HS-5 (cell line): ENCODE results near the gene ACP7.
"Not testable (repeated sequence)": the region's sequence is repeated elsewhere in the genome, so short reads cannot be mapped to it uniquely, and the experiment has no call there.

Experiments used
- DNase-seq: peaks from one replicate; pipeline ENCODE4 v3.0.0-alpha.2; 2012; ENCODE audit warnings: low read depth

Gene ACP7

DNA sequence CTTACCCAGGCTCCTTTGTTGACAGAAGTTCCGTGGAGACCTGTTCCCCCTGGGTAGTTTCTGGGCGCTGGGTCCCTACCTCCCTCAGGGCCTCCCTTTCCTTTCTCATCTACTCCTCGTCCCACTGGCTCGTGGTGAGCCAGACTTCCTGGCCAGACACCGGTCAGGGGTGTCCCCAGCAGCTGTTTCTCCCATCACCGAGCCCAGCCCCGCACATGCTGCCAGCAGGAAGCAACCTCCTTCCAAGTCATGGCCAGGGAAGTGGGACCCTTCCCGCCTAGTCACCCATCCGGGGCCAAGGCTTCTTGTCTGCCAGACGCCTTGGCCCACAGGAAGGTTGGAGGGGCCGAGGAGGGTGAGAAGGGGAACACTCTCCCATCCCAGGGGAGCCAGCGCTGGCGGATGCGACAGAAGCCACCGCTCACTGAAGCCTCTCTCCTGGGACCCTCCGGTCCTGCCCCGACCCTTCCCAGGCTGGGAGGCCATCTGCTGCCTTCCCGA, 47.1 kb downstream of the ACP7 start:
- no peak for DNase-seq

DNA sequence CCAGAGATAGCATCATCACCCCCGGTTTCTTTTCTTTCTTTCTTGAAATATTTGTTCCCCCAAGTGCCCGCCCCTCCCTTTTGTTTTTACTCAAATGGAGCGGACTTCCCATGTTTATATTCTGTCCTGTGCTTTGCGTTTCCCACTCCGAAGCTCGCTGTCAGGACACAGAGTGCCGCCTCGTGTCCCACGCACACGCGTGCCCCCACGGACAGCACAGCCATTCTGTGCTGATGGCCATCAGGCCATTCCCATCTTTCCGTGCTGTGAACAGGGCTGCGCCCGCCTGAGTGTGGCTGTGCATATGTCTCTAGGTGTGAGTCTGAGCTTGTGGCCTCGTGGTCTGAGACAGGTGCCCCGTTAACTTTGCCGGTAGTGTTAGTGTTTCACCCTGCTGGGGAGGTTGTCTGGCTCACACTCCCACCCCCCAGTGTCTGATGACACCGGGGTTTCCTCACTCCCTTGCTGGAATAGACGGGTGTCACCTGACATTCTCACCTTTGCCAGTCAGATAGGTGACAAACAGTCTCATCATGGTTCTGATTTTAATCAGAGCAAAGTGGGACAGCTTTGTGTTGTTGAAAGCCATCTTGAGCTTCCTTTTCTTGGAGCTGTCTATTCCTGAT, 48.3 kb downstream of the ACP7 start:
- DNase-seq = no peak

DNA sequence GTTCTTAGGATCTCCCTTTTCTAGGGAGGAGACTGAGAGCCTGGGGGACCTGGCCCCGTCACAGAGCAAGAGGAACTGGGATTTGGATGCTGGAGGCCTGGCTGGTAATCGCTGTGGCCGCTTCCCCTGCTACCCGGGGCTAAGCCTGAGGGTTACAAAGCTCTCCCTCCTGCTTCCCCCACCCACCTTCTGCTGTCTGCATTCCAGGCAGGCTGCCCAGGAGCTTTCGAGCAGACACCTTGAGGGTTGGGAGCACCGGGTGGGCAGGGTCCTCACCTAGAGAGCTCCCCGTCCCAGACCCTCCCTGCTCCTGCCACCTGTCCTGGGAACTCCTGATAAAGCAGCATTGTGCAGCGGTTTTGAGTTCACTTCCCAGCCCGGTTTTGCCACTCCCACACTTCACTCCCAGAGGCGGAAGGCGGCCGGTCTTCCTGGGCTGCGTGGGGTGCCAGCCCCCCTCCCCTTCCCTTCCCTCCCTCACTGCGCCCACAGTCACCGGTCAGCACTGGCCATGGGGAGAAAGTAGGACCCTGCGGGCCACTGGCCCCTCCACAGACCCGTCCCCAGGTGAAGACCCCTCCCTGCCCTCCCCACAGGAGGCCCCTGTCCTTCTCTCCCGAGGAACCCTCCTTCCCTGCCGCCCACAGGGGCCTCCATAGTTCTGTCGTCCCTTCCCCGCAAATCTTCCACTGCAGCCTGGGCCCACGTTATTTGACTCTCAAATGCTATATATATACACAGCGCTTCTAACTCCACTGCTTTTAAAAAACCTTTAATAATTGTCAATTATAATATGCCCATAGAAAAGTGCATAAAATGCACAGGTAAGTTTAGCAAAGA, 49.5 kb downstream of the ACP7 start:
- DNase-seq = no peak

DNA sequence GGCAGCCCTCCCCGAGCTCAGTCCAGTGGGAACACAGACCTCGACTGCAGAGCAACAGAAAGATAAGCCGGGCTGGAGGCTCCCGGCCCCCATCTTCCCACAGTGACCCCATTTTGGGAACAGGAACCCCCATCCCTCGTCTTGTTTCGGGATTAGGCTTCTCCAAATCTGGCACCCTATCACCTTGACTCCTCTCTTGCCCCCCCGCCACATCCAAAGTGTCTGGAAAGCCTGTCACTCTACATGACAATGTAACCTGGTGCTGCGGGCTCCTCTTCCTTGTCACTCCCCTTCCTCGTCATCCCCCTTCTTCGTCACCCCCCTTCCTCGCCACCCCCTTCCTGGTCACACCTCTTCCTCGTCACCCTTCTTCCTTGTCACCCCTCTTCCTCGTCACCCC, 51.5 kb downstream of the ACP7 start:
- no peak for DNase-seq

DNA sequence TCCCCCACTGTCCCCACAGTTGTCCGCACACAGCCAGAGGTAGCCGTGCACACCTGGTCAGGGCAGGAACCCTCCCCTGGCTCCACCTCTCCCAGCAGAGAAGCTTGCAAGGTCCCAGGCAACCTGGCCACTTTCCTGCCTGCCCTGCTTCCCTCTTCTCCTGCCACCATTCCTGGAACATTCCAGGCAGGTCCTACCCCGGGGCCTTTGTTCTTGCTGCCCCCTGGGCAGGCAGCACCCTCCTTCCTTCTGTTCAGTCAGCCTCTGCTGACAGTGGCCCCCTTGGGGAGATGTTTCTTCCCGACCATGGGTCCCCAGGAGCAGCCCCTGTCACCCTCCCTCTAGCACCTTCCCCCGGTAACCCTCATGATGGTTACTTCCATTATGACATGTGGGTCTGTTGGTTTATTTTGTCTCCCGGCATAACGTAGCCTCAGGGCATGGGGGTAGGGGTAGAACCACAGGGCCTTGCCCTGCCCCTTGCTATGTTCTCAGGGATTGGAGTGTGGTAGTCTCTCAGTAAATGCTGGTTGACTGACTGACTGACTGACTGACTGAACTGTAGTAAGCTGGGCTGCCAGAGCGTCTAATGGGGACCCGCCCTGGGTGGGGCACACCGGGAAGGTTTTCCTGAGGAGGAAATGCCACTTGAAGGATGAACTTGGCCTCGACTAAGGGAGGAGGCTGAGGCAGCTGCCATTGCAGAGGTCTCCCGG, 52.2 kb downstream of the ACP7 start:
- no peak for DNase-seq

DNA sequence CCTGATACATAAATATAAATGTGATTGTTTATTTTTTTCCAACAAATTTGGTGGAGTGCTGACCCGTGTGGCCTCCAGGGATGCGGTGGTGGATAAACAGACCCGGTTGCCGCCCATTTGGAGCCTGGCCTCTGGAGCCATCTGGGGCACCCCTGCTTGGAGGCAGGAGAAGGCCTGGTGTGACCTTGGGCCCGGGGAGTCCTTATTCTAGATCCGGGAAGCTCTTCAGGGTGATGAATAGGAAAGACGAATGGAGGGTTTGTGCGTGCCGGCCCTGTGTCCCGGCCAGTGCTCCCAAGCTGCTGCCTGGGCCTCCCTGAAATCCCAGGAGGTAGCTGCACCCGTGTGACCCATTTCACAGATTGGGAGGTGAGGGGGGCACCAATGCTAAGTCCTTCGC, 53.0 kb downstream of the ACP7 start:
- no peak for DNase-seq

DNA sequence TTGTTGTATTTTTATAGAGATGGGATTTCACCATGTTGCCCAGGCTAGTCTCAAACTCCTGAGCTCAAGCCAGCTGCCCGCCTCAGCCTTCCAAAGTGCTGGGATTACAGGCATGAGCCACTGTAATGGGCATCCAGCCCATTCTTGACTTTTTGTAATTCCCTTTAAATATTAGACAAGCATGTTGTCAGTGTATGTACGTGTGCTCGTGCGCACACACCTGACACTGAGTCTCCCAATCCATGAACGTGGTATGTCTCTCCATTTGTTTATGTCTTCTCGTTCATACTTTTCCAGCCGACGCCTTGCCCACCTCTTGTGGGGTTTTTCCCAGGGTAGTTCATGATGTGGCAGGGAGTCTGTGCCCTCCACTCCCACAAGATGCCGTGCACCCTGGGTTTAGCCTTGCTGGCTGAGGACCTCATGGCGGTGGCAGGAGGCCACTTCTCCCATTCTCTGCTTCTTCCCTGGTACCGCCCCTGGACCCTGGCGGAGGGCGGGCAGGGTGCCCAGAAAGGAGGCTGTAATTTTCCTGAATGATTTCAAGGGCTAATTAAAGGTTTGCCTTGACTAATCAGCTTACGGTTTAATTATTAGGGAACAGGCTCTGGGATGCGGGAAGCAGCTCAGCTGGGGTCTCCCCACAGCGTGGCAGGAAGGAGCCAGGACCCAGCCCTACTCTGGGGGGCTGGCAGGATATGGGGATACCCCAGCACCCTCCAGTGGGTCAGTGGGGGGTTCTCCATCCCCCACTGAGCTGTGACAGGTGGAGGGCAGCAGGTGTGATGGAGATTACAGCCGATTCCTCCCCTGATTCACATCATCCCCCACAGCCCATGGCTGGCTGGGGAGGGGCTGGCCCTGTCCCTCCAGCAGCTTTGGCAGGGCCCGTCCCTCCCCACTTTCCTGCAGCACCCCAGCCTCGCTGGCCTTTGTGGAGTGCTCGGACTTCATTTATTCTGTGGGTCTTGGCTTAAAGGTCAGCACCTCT, 54.3 kb downstream of the ACP7 start:
- no peak for DNase-seq

DNA sequence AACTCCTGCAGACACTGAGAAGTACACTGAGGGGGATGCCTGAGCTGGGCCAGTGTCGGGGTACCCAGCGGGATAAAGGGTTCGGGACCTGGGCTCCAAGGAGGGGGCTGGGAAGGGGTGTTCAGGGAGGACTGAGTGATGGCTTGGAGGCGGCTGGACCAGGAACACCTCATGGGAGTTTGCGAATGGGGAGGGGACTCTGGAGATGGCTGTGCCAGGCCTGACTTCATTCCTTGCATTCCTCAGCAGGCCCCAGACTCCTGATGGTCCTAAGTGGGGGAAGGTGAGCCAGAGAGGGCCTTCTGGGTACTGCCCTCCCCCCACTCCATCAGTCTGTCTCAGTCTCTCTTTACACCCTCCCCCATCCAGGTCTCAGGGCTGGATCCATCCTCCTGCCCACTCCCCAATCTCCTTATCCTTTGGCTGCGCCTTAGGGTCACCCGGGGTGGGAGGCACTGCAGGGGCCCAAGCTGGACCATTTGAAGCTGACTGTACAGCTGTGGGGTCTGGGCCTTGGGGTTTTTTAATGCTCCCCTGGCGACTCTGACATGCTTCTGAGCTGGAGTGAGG, 55.2 kb downstream of the ACP7 start:
- DNase-seq = no peak

DNA sequence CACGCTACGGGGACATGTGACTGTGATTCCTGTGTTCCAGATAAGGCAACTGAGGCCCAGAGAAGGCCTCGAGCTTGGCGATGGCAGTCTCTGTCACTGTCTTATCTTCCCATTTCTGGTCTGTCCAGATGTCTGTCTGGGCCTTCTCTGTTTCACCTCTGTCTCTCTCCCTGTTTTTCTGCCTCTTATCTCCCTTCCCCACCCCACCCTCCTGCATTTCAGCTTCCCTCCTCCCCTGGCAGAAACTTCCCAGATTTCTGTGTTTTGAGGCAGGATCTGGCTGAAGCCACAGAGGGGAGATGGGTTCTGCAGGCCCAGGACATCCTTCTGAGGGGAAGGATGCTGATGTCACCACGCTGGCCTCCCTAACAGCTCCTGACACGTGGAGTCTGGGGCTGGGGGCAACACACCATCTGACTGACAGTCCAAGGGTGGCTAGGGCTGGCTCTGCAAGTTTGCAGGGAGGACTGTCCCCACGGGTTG, 55.8 kb downstream of the ACP7 start:
- DNase-seq = no peak

DNA sequence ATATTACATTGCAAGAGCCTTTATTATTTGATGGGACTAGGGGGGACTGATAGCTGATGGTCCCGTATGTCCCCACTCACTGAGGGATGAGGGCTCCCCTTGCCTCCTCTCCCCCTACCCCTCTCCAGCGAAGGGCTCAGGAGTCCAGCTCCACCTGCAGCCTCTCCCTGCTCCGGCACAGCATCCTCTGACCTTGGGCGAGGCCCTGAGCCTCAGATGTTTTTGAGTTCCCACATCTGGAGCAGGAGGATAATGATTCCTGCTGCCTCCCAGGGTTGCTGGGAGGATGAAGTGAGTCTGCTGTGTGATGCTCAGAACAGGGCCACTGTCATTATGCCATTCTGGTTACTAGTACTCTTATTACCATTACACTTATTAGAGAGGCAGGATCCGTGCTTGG, 56.4 kb downstream of the ACP7 start:
- DNase-seq = no peak

DNA sequence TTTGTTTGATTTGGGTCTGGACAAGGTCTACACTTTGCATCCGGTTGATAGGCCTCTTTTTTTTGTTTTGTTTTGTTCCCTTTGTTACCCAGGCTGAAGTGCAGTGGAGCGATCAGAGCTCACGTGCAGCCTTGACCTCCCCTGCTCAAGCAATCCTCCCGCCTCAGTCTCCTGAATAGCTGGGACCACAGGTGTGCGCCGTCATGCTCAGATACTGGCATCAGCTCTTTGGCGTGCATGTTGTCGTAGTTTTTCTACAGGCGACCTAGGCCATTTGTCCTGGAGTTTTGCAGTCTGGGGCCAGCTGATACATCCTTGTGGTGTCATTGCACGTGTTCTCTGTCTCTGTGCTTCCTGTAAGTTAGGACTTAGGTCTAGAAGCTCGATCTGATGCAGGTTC, 57.8 kb downstream of the ACP7 start:
- no peak for DNase-seq

DNA sequence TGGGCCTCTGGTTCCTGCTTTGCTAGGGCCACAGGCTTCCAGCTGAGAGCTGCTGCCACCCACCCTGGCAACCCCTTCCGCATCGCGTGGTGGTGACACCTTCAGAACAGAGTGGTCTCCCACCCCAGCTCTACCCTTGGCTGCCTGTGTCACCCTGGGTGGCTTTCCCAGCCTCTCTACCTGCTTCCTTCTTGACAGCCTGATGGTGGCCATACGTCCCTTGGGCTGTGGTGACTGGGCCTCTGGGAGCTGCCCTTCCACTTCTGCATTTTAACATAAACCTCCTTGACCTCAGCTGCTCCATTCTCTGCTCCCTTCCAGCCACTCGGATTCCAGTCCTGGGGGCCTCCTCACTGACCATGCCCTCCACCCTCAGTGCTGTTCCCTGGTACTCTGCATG, 58.5 kb downstream of the ACP7 start:
- no peak for DNase-seq

DNA sequence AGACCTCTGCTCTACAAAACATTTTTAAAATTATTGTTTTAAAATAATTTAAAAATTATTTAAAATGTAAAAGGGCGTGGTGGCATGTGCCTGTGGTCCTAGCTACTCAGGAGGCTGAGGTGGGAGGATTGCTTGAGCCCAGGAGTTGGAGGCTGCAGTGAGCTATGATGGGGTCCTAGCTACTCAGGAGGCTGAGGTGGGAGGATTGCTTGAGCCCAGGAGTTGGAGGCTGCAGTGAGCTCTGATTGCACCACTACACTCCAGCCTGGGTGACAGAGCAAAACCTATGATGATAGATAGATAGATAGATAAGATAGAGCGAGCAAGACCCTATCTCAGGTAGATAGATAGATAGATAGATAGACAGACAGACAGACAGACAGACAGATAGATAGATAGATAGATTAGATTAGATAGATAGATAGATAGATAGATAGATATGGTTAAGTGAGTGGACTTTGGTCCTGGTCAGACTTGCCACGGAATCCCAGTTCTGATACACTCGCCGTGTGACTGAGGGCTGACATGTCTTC, 59.7 kb downstream of the ACP7 start:
- not testable (repeated sequence) for DNase-seq

DNA sequence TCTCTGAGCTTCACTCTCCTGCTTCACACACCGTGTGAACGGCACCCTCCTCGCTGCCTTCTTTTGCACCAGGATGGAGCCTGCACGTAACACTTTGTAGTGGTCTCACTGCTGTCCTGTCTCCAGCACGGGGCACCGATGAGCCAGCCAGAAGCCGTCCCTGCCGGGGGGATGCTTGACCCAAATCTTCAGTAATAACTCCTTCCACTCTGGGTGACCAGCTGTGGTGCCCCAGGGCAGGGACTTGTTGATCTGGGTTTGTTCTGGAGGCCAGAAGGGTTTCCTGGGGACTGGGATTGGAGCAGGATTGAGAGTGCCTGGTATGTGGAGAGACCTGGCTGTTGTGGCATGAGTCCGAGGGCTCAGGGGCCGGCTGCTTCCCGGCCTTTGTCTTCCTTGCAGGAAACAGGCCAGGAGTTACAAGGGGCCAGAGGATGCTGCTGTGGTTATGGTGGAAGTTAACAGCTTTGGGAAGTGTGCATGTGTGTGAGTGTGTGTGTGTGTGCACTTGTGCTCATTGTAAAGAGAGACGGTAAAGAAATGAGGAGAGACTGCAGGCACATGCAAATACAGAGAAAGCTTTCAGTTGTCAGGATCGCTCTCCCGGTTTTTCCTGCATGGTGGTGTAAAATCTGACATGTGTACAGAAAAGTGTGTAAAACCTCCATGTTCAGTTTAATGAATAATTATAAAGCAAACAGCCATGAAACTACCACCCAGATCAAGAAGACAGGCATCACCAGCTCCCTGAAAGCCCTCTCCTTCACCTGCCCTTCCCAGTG, 60.3 kb downstream of the ACP7 start:
- DNase-seq = no peak

DNA sequence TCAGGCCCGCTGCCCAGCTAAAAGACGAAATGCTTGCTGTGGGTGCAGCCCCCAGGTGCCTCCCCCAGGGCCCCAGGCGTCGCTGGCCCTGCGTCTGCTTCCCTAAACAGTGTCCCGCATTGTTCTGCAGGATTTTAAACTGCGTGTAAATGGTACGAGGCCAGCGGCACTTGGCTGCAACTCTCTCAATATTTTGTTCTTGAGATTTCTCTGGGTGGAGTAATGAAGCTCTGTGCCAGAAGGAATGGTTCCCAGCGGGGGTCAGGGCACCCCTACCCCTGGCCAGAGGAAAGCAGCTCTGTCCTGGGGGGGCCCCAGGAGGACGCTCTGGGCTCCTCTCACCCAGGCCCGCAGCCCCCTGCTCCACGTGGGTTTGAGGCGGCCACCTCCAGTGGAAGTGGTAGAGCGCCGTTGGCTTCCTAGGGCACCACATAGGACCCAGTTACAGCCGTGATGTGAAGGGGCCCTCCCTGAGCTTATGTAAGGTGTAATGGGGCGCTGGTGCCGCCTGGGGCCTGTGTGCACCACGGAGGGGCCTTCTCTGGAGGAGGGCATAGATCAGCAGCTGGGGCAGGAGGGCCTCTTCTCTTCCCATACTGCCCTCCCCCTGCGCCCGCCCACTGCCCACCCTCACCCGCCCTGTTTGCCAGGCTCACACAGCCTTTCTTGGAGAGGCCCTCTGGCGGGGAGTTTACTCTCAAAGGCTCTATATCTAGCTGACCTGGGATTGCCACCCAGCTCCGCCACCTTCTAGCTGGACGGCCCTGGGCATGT, 61.2 kb downstream of the ACP7 start:
- no peak for DNase-seq

DNA sequence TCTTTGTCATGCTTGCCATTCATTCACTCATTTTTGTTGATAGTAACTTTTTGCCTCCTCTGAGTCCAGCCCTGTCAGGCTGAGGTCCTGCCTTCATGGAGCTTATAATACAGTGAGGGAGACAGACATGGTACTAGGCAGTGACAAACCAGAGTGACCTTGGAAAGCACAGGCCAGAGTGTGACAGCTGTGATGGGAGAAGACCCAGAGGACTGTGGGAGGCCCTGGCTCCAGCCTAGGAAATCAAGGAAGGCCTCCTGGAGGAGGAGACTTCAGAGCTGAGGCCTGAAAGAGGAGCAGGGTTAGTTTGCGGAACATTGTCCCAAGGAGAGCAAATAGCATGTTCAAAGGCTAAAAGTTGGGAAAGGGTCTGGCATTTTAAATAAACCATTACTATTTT, 61.9 kb downstream of the ACP7 start:
- no peak for DNase-seq

DNA sequence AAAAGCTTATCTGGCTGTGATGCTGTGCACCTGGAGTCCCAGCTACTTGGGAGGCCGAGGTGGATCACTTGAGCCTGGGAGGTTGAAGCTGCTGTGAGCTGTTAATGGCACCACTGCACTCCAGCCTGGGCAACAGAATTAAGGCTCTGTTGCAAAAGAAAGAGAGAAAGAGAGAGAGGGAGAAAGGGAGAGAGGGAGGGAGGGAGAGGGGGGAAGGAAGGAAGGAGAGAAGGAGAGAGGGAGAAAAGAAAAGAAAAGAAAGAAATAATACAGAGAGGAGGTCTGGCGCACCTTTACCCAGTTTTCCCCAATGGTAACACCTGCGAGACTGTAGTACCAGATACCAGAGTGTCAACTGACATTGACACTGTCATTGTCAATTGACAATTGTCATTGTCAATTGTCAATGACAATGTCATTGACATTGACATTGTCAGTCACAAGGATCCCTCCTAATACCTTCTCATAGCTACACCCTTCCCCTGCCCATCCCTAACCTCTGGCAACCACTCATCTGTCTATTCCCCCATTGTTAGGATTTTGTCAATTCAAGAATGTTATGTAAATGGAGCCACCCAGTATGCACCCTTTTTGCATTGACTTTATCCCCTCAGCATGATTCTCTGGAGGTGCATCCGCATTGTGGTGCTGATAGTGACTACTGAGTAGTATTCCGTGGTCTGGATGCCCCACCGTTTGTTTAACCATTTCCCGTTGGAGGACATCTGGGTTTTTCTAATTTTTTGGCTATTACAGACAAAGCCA, 62.7 kb downstream of the ACP7 start:
- no peak for DNase-seq

DNA sequence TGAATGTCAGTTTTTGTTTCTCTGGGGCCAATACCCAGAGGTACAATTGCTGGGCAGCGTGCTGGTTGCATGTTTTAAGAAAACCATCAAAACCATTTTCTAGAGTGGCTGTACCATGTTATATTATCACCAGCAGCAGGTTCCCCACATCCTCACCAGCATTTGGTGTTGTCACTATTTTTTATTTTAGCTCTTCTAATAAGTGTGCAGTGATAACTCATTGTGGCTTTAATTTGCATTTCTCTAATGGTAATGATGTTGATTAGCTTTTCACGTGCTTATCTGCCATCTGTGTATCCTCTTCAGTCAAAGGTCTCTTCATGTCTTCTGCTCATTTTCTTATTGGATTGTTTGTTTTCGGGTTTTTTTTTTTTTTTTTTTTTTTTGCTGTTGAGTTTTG, 63.3 kb downstream of the ACP7 start:
- DNase-seq = no peak
